ENCODE results near the gene CELF5. TPM values are rescaled to one million over a fixed set of nuclear protein-coding genes. Genes with fewer than 3 reads are reported as not detected.

CELF5 gene
- total RNA-seq, 1 experiment from 2014 or later, result 2.5 TPM

DNA sequence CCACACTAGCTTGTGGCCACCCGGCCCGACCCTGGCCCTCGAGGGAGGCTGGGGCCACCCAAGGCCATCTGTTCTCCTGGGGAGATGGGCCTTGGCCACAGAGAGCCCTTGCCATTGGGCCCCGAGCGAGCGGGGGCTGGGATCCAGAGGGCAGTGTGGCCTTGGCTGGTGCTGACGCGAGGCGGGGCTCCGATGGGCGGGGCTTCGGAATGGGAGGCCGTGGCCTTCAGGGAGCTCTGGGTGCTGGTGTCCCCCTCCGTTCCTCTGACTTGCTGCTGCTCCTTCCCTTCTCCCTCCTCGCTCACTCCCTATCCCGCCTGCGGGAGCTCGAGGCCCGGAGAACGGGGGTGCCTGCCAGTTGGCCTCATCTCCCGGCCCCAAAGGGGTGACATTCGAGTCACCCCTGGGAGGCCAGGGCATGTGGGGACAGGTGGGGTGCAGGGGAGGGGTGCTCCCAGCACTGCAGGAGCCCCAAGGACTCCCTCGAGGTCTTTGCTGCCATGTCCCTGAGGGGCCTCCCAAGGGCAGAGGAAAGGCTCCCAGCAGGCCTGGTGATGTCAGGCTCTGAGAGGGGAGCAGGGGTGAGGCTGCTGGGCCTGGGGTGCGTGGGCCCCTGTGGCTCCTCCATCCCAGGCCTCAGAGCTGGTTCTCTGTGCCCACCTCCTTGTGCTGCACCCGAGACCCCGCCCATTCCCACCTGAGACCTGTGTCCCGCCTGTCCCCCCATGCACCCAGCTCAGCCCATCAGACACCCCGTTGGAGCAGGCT is 34.6 kb upstream of the CELF5 start:
- H3K27me3 ChIP-seq (ENCODE audit: insufficient read depth, low read length), result no peaks in the 10 kb centered on the region
- ChIA-PET RAD21 (ENCODE audit: low non-redundant PET in 1 of 2, low total read pairs in 2 of 2, uncharacterized antibody in 2 of 2, unreplicated experiment in 2 of 2) (no interaction called here), POLR2A (no interaction called here), CTCF (no interaction called here)
- intact Hi-C loops (cut with micrococcal nuclease), result no loop called here
- DNase-seq (ENCODE audit: low read depth, low spot score), result no peak
- H3K36me3 ChIP-seq (ENCODE audit: control insufficient read depth in 1 of 2, insufficient read depth in 2 of 2, low read length in 2 of 2), result peaks cover 6 to 39% of the 10 kb centered on the region in 2 experiments; a peak in 3 of 4 replicates
- no peak overlapping the region for H2AFZ ChIP-seq (ENCODE audit: low read depth, low read length, poor library complexity, severe bottlenecking)
- no peak for ATAC-seq
- H3K27ac ChIP-seq (ENCODE audit: low read depth, low read length), result no peak overlapping the region; the same call in 1 of the 2 replicates
- no peak overlapping the region for H3K4me3 ChIP-seq (replicated peaks in 1 of 2; ENCODE audit: low read depth in 1 of 2, low read length in 2 of 2)
- no peaks in the 10 kb centered on the region for H3K9me2 ChIP-seq (ENCODE audit: insufficient read depth)
- no peak overlapping the region for H3K4me2 ChIP-seq (ENCODE audit: low read length)
- H3K9me3 ChIP-seq (ENCODE audit: control insufficient read depth in 1 of 2, insufficient read depth in 1 of 2, low read depth in 1 of 2, low read length in 2 of 2), result no peaks in the 10 kb centered on the region
- no peak overlapping the region for H3K9ac ChIP-seq (ENCODE audit: low read length)
- peaks cover 9% of the 10 kb centered on the region; the same call in 1 of the 2 replicates for H4K20me1 ChIP-seq (ENCODE audit: insufficient read depth)
- peaks cover 10 to 26% of the 10 kb centered on the region in 2 experiments; a peak in 3 of 4 replicates for H3K4me1 ChIP-seq (ENCODE audit: control insufficient read depth in 1 of 2, insufficient read depth in 2 of 2, low read length in 2 of 2)
- TF ChIP-seq FOSL1 (IDR thresholded peaks at IDR 0.05; ENCODE audit: low read depth) (no peak), POLR2AphosphoS5 (IDR thresholded peaks at IDR 0.05; ENCODE audit: low read depth, low read length) (no peak), SP1 (IDR thresholded peaks at IDR 0.05; ENCODE audit: low read depth) (no peak), JUND (IDR thresholded peaks at IDR 0.05) (no peak), SRF (IDR thresholded peaks at IDR 0.05; ENCODE audit: low read depth) (no peak), EZH2phosphoT487 (IDR thresholded peaks at IDR 0.05; ENCODE audit: borderline replicate concordance) (no peak), EGR1 (IDR thresholded peaks at IDR 0.05; ENCODE audit: low read depth) (no peak), YY1 (IDR thresholded peaks at IDR 0.05; ENCODE audit: extremely low read depth, insufficient replicate concordance, low read depth, low read length) (no peak), ZFX (IDR thresholded peaks at IDR 0.05) (no peak)
- TF ChIP-seq, protein P1, sequence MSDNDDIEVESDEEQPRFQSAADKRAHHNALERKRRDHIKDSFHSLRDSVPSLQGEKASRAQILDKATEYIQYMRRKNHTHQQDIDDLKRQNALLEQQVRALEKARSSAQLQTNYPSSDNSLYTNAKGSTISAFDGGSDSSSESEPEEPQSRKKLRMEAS (IDR thresholded peaks at IDR 0.05), result no peak
- TF ChIP-seq, protein P2, sequence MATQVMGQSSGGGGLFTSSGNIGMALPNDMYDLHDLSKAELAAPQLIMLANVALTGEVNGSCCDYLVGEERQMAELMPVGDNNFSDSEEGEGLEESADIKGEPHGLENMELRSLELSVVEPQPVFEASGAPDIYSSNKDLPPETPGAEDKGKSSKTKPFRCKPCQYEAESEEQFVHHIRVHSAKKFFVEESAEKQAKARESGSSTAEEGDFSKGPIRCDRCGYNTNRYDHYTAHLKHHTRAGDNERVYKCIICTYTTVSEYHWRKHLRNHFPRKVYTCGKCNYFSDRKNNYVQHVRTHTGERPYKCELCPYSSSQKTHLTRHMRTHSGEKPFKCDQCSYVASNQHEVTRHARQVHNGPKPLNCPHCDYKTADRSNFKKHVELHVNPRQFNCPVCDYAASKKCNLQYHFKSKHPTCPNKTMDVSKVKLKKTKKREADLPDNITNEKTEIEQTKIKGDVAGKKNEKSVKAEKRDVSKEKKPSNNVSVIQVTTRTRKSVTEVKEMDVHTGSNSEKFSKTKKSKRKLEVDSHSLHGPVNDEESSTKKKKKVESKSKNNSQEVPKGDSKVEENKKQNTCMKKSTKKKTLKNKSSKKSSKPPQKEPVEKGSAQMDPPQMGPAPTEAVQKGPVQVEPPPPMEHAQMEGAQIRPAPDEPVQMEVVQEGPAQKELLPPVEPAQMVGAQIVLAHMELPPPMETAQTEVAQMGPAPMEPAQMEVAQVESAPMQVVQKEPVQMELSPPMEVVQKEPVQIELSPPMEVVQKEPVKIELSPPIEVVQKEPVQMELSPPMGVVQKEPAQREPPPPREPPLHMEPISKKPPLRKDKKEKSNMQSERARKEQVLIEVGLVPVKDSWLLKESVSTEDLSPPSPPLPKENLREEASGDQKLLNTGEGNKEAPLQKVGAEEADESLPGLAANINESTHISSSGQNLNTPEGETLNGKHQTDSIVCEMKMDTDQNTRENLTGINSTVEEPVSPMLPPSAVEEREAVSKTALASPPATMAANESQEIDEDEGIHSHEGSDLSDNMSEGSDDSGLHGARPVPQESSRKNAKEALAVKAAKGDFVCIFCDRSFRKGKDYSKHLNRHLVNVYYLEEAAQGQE (IDR thresholded peaks at IDR 0.05; ENCODE audit: low read depth), result no peak
- peaks cover 89% of the 10 kb centered on the region for H3K79me2 ChIP-seq (ENCODE audit: insufficient read depth, low read length)
- BruUV-seq (replicated peaks), result no TSS peak

Measured in HCT116 (cell line).